ENCODE data around the gene ITGA11.

- no peak for TF ChIP-seq POLR2A (IDR thresholded peaks at IDR 0.05; ENCODE audit: low read depth, low read length)
- no peak for TF ChIP-seq POLR2AphosphoS5 (IDR thresholded peaks at IDR 0.05; ENCODE audit: low read depth, low read length)
- no peak for TF ChIP-seq TAF1 (IDR thresholded peaks at IDR 0.05; ENCODE audit: borderline replicate concordance, low read depth, low read length)
Observed at GRCh38 chr15:68354923-68355322, 77.0 kb downstream of the ITGA11 start.

Data from GM12892 (cell line).